Measurements from ENCODE around the gene ATP8A1.

Gene ATP8A1

DNA sequence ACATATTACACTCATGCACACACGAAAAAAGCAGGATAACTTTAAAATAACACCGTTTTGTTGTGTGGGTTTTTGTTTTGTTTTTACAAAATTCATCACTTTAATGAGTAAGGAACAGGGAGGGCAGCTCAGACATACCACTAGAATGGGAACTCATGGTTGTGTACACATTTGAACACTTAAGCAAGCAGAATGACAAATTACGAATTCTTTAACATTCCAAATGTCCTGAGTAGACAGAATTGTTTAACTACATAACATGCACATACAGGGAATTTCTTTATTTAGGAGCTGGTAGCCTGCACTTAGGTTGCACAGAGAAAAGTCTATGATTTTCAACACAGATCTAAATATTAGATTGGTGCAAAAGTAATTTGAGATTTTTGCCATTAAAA is 96.4 kb downstream of the ATP8A1 start:
- Histone ChIP-seq H3K27ac (ENCODE audit: low read length) (no peak overlapping the region), H3K4me3 (ENCODE audit: low read depth in 1 of 2, low read length in 2 of 2) (no peak overlapping the region), H3K27me3 (ENCODE audit: low read depth, low read length) (no peaks in the 10 kb centered on the region), H3K4me1 (ENCODE audit: control insufficient read depth in 1 of 2, insufficient read depth in 2 of 2, low read length in 2 of 2) (no peaks in the 10 kb centered on the region), H3K9me3 (ENCODE audit: control insufficient read depth in 1 of 2, low read length in 2 of 2) (no peaks in the 10 kb centered on the region), H3K36me3 (ENCODE audit: control insufficient read depth in 1 of 2, insufficient read depth in 2 of 2, low read length in 2 of 2) (peaks cover 0 to 4% of the 10 kb centered on the region in 2 donors)

DNA sequence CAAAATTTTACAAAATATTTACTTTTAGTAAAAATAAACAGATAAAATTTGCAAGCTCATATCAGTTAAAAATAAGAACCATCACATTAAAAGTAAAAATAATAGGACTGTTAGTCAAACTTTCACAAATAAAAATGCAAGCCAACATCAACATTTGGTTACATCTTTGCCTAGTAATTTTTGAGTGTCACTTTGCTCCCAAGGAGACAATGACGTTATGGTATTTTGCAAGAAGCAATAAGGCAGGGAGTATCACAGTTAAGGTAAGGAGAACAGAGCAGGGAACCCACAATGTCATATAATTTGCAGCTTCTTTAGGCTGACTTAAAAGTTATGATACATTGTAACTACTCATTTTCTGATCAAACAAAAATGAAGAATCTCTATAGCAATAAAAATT is 98.7 kb downstream of the ATP8A1 start:
- Histone ChIP-seq H3K36me3 (ENCODE audit: control insufficient read depth in 1 of 2, insufficient read depth in 2 of 2, low read length in 2 of 2) (no peaks in the 10 kb centered on the region), H3K4me1 (ENCODE audit: control insufficient read depth in 1 of 2, insufficient read depth in 2 of 2, low read length in 2 of 2) (no peaks in the 10 kb centered on the region), H3K4me3 (ENCODE audit: low read depth in 1 of 2, low read length in 2 of 2) (no peak overlapping the region), H3K9me3 (ENCODE audit: control insufficient read depth in 1 of 2, low read length in 2 of 2) (no peaks in the 10 kb centered on the region), H3K27me3 (ENCODE audit: low read depth, low read length) (no peaks in the 10 kb centered on the region), H3K27ac (ENCODE audit: low read length) (no peak overlapping the region)

DNA sequence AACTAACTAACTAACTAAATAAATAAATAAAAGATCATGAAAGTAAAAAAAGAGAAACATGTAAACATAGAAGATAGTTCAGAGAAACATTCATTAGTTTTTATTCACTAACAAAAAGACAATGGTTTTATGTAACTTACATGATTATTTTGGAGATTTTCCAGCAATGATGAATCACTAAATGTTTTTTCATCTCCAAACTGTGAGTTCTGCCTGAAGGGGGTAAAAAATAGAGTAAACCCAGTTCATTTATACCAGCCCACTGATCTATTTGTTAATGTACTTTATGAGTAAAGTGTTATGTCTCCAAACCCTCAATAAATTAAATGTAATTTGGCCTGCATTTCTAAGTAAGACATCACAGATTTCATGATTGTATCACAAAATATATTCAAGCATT is 101.1 kb downstream of the ATP8A1 start:
- Histone ChIP-seq H3K9me3 (ENCODE audit: control insufficient read depth in 1 of 2, low read length in 2 of 2) (no peaks in the 10 kb centered on the region), H3K36me3 (ENCODE audit: control insufficient read depth in 1 of 2, insufficient read depth in 2 of 2, low read length in 2 of 2) (peaks cover 0 to 7% of the 10 kb centered on the region in 2 donors), H3K27ac (ENCODE audit: low read length) (no peak overlapping the region), H3K4me3 (ENCODE audit: low read depth in 1 of 2, low read length in 2 of 2) (no peak overlapping the region), H3K4me1 (ENCODE audit: control insufficient read depth in 1 of 2, insufficient read depth in 2 of 2, low read length in 2 of 2) (no peaks in the 10 kb centered on the region), H3K27me3 (ENCODE audit: low read depth, low read length) (no peaks in the 10 kb centered on the region)

DNA sequence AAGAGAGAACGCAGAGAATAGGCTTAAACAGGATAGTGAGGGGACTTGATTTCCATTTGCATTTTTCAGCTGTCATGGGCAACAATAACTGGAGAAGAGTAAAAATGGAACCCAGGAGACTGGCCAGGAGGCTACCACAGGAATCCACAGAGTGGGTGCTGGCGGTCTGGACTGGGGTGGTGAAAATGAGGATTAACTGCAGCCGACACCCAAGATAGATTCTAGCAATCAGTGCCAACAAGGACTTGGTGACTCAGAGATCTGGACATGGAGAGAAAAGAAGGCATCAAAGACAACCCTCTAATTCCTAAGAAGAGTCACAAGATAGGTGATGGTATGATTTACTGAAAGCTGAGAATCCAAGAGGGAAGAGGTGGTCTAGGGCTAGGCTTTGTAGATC is 102.8 kb downstream of the ATP8A1 start:
- Histone ChIP-seq H3K4me3 (ENCODE audit: low read depth in 1 of 2, low read length in 2 of 2) (no peak overlapping the region), H3K9me3 (ENCODE audit: control insufficient read depth in 1 of 2, low read length in 2 of 2) (no peaks in the 10 kb centered on the region), H3K36me3 (ENCODE audit: control insufficient read depth in 1 of 2, insufficient read depth in 2 of 2, low read length in 2 of 2) (peaks cover 0 to 9% of the 10 kb centered on the region in 2 donors), H3K27ac (ENCODE audit: low read length) (no peak overlapping the region), H3K27me3 (ENCODE audit: low read depth, low read length) (no peaks in the 10 kb centered on the region), H3K4me1 (ENCODE audit: control insufficient read depth in 1 of 2, insufficient read depth in 2 of 2, low read length in 2 of 2) (no peaks in the 10 kb centered on the region)

DNA sequence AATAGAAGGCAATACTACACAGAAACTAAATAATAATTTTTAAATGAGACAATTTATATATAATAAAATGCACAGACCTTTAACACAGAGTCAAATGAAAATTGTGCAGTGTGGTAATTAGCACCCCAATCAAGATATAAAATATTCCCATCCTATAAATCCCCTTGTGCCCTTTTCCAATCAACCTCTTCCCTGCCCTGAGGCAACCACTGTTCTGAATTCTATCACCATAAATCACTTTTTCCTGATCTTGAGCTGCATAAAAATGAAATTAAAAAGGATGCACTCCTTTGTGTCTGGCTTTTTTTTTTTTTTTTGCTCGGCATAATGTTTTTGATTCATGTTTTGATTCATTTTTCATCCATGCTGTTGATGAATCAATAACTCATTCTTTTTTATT is 107.0 kb downstream of the ATP8A1 start:
- Histone ChIP-seq H3K27ac (ENCODE audit: low read length) (no peak overlapping the region), H3K4me3 (ENCODE audit: low read depth in 1 of 2, low read length in 2 of 2) (no peak overlapping the region), H3K9me3 (ENCODE audit: control insufficient read depth in 1 of 2, low read length in 2 of 2) (no peaks in the 10 kb centered on the region), H3K27me3 (ENCODE audit: low read depth, low read length) (no peaks in the 10 kb centered on the region), H3K4me1 (ENCODE audit: control insufficient read depth in 1 of 2, insufficient read depth in 2 of 2, low read length in 2 of 2) (no peaks in the 10 kb centered on the region), H3K36me3 (ENCODE audit: control insufficient read depth in 1 of 2, insufficient read depth in 2 of 2, low read length in 2 of 2) (peaks cover 0 to 12% of the 10 kb centered on the region in 2 donors)

DNA sequence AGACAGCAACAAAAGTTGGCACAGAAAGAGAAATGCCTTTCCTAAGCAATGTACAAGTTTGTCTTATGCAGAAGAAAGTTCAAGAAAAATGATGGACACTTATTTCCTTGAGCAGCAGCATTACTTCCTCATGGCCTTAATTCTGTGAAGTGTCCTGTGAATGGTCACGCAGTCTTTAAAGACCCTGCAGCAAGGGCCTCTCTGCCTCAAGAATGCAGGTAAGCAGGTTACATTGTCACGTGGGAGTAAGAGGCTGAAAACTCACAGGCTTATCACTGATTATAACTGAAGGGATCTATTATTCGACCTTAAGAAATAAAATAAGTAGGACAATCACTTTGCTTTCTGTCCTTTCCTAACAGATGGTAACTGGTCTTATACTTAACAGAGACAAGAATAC is 109.1 kb downstream of the ATP8A1 start:
- H3K4me1 ChIP-seq (ENCODE audit: control insufficient read depth in 1 of 2, insufficient read depth in 2 of 2, low read length in 2 of 2): no peaks in the 10 kb centered on the region
- H3K4me3 ChIP-seq (ENCODE audit: low read depth in 1 of 2, low read length in 2 of 2): no peak overlapping the region
- H3K27ac ChIP-seq (ENCODE audit: low read length): no peak overlapping the region
- H3K27me3 ChIP-seq (ENCODE audit: low read depth, low read length): no peaks in the 10 kb centered on the region
- H3K9me3 ChIP-seq (ENCODE audit: control insufficient read depth in 1 of 2, low read length in 2 of 2): no peaks in the 10 kb centered on the region
- H3K36me3 ChIP-seq (ENCODE audit: control insufficient read depth in 1 of 2, insufficient read depth in 2 of 2, low read length in 2 of 2): peaks cover 0 to 12% of the 10 kb centered on the region in 2 donors

DNA sequence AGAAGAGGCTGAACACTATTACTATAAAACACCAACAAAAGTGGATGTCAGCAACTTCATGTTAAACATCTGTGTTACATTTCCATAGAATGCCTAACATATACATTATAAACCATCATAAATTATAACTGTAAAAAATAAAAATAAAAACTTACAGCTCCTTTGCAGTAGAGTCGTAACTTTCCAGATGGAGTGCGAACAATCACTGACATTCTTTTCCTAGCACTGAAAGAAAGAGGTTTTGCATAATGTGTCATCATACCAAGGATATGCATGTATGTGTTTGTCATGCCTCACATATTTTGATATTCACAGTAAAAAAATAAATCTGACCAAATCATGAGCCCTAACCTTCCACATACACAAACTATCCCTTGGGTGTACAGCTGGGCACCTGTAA is 113.1 kb downstream of the ATP8A1 start:
- peaks cover 0 to 4% of the 10 kb centered on the region in 2 donors for H3K36me3 ChIP-seq (ENCODE audit: control insufficient read depth in 1 of 2, insufficient read depth in 2 of 2, low read length in 2 of 2)
- H3K4me3 ChIP-seq (ENCODE audit: low read depth in 1 of 2, low read length in 2 of 2): no peak overlapping the region

DNA sequence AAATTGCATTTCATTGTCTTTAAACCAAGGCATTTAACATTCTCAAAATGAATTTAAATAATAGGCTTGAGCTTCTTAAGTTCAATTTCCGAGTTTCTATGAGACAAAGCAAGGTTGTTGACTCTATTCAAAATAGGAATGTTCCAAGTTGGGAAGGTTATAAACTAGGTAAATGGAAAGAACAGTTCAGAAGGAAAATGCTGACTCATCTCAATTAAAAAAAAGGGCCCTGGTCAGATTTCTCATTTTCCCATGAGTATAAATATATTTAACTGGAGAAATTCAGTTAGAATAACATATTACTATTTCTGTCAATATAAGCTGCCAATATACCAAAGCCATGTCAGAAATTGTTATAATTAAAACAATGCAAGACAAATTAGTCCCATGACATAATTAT is 113.8 kb downstream of the ATP8A1 start:
- peaks cover 0 to 4% of the 10 kb centered on the region in 2 donors for H3K9me3 ChIP-seq (ENCODE audit: control insufficient read depth in 1 of 2, low read length in 2 of 2)

More for the DNA sequence above, 113.1 kb downstream of the ATP8A1 start:
- H3K27ac ChIP-seq (ENCODE audit: low read length): no peak overlapping the region
- no peaks in the 10 kb centered on the region for H3K4me1 ChIP-seq (ENCODE audit: control insufficient read depth in 1 of 2, insufficient read depth in 2 of 2, low read length in 2 of 2)
- H3K9me3 ChIP-seq (ENCODE audit: control insufficient read depth in 1 of 2, low read length in 2 of 2): peaks cover 0 to 4% of the 10 kb centered on the region in 2 donors
- H3K27me3 ChIP-seq (ENCODE audit: low read depth, low read length): no peaks in the 10 kb centered on the region

DNA sequence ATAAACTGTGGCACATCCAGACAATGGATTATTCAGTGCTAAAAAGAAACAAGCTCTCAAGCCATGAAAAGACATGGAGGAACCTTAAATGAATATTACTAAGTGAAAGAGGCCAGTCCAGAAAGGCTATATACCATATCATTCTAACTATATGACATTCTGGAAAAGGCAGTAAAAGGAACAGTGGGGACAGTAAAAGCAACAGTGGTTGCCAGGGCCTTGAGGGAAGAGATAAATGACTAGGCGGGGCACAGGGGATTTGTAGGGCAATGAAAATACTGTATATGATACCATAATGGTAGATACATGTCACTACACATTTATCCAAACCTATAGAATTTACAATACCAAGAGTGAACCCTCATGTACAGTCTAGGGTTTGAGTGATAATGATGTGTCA is 115.3 kb downstream of the ATP8A1 start:
- Histone ChIP-seq H3K27me3 (ENCODE audit: low read depth, low read length) (no peaks in the 10 kb centered on the region), H3K9me3 (ENCODE audit: control insufficient read depth in 1 of 2, low read length in 2 of 2) (peaks cover 0 to 4% of the 10 kb centered on the region in 2 donors), H3K4me1 (ENCODE audit: control insufficient read depth in 1 of 2, insufficient read depth in 2 of 2, low read length in 2 of 2) (no peaks in the 10 kb centered on the region), H3K4me3 (ENCODE audit: low read depth in 1 of 2, low read length in 2 of 2) (no peak overlapping the region), H3K36me3 (ENCODE audit: control insufficient read depth in 1 of 2, insufficient read depth in 2 of 2, low read length in 2 of 2) (no peaks in the 10 kb centered on the region), H3K27ac (ENCODE audit: low read length) (no peak overlapping the region)

More for the DNA sequence above, 113.8 kb downstream of the ATP8A1 start:
- Histone ChIP-seq H3K27me3 (ENCODE audit: low read depth, low read length) (no peaks in the 10 kb centered on the region), H3K27ac (ENCODE audit: low read length) (no peak overlapping the region), H3K4me1 (ENCODE audit: control insufficient read depth in 1 of 2, insufficient read depth in 2 of 2, low read length in 2 of 2) (no peaks in the 10 kb centered on the region), H3K36me3 (ENCODE audit: control insufficient read depth in 1 of 2, insufficient read depth in 2 of 2, low read length in 2 of 2) (peaks cover 0 to 4% of the 10 kb centered on the region in 2 donors), H3K4me3 (ENCODE audit: low read depth in 1 of 2, low read length in 2 of 2) (no peak overlapping the region)

DNA sequence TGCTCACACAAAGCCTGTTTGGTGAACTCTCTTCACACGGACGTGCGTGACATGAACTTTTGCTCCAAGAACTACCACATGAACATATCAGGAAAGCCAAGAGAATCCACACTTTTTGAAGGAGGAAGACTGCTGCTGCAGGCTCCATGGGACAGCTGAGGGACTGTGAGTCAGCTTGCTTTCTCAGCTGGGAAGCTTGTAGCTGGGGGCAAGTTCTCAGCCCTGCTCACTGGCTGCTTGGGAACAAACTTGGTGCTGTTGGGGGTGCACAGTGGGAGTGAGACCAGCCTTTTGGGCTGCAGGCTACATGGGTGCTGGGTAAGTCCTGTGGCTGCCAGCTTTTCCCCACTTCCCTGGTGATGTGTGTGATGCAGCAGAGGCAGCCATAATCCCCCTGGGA is 123.9 kb downstream of the ATP8A1 start:
- peaks cover 0 to 3% of the 10 kb centered on the region in 2 donors for H3K36me3 ChIP-seq (ENCODE audit: control insufficient read depth in 1 of 2, insufficient read depth in 2 of 2, low read length in 2 of 2)
- no peaks in the 10 kb centered on the region for H3K9me3 ChIP-seq (ENCODE audit: control insufficient read depth in 1 of 2, low read length in 2 of 2)
- no peaks in the 10 kb centered on the region for H3K4me1 ChIP-seq (ENCODE audit: control insufficient read depth in 1 of 2, insufficient read depth in 2 of 2, low read length in 2 of 2)
- no peak overlapping the region for H3K4me3 ChIP-seq (ENCODE audit: low read depth in 1 of 2, low read length in 2 of 2)
- no peaks in the 10 kb centered on the region for H3K27me3 ChIP-seq (ENCODE audit: low read depth, low read length)
- H3K27ac ChIP-seq (ENCODE audit: low read length): no peak overlapping the region

DNA sequence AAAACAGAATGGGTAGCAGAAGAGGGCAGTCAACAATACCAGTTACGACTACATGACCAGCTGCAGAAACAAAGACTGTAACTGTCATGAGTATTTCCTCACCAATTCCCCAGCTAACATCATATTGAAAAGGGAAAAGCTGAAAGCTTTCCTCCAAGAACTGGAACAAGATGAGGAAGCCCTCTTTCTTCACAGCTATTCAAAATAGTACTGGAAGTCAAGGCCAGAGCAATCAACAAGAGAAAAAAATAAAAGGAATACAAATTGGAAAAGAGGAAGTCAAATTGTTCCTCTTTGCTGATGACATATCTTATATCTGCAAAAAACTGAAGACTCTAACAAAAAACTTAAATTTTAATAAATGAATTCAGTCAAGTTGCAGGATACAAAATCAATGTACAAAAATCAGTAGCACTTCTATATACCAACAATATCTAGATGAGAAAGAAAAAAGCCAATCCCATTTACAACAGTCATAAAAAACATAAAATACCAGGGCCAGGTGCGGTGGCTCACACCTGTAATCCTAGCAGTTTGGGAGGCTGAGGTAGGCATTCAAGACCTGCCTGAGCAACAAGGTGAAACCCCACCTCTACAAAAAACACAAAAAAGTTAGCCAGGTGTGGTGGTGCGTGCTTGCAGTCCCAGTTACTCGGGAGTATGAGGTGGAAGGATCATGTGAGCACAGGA is 125.4 kb downstream of the ATP8A1 start:
- Histone ChIP-seq H3K27ac (ENCODE audit: low read length) (no peak overlapping the region), H3K9me3 (ENCODE audit: control insufficient read depth in 1 of 2, low read length in 2 of 2) (no peaks in the 10 kb centered on the region), H3K4me1 (ENCODE audit: control insufficient read depth in 1 of 2, insufficient read depth in 2 of 2, low read length in 2 of 2) (no peaks in the 10 kb centered on the region), H3K4me3 (ENCODE audit: low read depth in 1 of 2, low read length in 2 of 2) (no peak overlapping the region), H3K27me3 (ENCODE audit: low read depth, low read length) (no peaks in the 10 kb centered on the region), H3K36me3 (ENCODE audit: control insufficient read depth in 1 of 2, insufficient read depth in 2 of 2, low read length in 2 of 2) (peaks cover 0 to 3% of the 10 kb centered on the region in 2 donors)
